Activated CD8-positive, alpha-beta memory T cell treated with anti-CD3 and anti-CD28 coated beads for 24 hours (primary cell): ENCODE data around the gene GDF15.
A peak's percentile ranks its signal among the peaks of the same experiment; 100 is the strongest.
"Not testable (repeated sequence)": the region's sequence is repeated elsewhere in the genome, so short reads cannot be mapped to it uniquely, and the experiment has no call there.

Experiments used
- DNase-seq: peaks from one replicate; pipeline ENCODE4 v3.0.0-alpha.2; 2020

Gene GDF15, protein sequence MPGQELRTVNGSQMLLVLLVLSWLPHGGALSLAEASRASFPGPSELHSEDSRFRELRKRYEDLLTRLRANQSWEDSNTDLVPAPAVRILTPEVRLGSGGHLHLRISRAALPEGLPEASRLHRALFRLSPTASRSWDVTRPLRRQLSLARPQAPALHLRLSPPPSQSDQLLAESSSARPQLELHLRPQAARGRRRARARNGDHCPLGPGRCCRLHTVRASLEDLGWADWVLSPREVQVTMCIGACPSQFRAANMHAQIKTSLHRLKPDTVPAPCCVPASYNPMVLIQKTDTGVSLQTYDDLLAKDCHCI

DNA sequence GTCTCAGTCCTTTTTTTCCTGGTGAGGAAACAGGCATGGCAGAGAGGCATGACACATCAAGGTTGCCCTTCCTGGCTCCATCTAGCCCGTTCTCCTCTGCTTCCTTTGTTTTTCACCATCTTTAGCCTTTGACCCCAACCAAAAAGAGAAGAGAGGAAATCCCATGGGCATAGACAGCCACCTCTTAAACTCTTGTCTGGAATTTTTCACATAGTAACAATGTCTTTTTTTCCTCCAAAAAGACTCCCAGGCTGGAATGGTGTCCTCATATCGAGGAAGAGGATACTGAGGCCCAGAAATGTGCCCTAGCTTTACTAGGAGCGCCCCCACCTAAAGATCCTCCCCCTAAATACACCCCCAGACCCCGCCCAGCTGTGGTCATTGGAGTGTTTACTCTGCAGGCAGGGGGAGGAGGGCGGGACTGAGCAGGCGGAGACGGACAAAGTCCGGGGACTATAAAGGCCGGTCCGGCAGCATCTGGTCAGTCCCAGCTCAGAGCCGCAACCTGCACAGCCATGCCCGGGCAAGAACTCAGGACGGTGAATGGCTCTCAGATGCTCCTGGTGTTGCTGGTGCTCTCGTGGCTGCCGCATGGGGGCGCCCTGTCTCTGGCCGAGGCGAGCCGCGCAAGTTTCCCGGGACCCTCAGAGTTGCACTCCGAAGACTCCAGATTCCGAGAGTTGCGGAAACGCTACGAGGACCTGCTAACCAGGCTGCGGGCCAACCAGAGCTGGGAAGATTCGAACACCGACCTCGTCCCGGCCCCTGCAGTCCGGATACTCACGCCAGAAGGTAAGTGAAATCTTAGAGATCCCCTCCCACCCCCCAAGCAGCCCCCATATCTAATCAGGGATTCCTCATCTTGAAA lies at the start of gene GDF15:
GDF15 (plus strand) TSS at position 484 of the 868 bp plus-strand sequence; CDS start at position 516, 32 bp downstream.
- peak; percentile 63 for DNase-seq

DNA sequence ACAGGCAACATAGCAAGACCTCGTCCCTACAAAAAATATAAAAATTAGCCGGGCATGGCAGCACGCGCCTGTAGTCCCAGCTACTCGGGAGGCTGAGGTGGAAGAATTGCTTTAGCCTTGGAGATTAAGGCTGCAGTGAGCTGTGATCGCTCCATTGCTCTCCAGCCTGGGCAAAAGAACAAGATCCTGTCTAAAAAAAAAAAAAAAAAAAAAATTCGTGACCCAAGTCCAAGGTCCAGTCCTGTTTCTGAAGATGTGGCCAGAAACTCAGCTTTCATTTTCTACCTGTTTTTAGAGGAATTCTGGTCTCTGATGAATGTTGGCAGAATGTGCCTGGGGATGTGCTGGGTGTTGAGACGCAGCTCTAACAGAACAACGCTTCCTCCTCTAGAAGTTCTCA lies 47.4 kb upstream of the GDF15 start:
- no peak for DNase-seq

DNA sequence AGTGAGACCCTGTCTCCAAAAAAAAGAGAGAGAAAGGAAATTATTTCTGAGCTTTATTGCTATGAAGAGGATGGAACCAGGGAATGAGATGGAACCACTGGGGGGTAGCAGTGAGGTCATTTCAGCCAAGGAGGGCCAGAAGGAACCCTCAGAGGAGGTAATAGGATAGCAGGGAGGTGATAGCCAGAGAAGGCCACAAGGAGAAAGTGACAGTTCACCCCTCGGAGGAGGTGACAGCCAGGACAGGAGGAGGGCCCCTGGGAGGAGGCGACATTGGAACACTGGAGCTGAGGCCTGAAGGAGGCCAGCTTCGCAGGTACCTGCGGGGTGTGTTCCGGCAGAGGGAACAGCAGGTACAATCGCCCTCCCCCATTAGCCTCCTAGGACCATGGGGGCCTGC lies 46.2 kb upstream of the GDF15 start:
- DNase-seq: peak; percentile 59

DNA sequence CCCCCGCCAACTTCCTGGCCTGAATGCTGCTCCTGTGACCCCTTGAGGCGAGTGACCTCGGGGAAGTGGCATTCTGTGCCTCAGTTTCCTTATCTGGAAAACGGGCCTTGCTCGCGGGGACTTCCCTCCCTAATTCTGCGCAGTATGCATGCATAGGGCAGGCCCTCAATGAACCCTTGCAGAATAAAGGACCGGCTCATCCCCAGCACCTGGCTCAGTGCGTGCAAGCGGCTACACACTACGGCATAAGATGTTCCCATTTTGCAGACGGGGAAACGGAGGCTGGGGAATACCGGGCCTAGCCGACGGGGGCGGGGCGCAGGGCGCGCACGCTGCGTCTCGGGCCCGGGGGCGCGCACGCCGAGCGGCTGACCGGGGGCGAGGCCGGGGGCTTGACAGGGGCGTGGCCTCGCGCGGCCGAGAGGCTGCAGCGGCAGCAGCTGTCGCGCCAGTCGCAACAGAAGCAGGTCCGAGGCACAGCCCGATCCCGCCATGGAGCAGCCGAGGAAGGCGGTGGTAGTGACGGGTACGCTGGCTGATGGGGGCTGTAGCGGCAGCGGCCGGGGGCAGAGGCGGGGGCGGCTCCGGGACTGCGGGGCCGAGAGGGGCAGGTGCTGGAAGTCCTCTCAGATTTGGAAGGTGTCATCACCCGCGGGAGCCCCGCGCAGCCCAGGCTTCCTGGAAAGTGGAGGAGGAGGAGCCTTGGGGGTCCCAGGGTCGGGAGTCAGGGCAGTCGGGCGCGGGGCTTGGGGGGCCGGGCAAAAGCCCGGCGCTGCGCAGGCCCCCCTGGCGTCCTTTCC lies 45.6 kb upstream of the GDF15 start, which contains the start of gene PGPEP1:
PGPEP1 (plus strand) TSS at position 409 of the 800 bp plus-strand sequence; CDS start at position 493, 84 bp downstream.
- DNase-seq: peak; percentile 90

DNA sequence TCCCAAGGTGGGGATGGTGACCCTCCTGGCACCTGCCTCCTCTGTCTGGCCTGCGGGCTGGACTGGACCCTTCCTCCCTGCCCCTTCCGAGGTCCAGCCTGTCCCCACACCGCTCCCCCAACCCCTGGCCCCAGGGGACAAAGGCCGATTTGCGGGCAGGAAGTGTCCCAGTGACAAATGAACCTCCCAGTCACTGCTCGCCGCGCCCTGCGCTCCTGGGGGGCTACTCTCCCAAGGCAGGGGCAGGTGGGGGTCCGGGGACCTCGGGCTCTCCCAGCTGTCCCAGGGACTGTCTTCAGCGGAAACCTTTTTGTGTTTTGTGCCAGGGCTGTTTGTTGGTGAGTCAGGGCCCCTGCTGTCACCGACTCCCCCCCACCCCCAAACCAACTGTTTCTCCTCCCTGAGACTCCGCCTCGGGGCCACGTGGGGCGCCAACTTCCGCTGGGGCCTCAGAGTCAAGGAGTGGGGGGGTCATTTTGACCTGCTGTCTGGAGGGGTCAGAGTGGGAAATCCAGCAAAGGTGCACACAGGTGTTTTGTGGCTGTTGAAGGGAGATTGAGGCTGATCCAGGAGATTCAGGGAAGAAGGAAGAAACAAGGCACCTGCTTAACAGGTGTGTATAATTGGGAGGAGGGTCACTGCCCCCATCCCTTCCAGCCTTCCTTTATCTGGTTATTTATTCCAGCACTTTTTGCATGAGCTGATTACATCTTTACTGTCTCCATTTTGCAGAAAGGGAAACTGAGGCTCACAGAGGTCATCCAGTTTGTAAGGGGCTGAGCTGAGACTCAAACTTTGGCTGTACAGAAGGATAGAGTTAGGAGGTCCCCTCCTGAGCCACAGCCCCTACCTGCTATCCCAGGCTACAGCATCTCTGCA lies 44.7 kb upstream of the GDF15 start:
- DNase-seq: peak; percentile 84

DNA sequence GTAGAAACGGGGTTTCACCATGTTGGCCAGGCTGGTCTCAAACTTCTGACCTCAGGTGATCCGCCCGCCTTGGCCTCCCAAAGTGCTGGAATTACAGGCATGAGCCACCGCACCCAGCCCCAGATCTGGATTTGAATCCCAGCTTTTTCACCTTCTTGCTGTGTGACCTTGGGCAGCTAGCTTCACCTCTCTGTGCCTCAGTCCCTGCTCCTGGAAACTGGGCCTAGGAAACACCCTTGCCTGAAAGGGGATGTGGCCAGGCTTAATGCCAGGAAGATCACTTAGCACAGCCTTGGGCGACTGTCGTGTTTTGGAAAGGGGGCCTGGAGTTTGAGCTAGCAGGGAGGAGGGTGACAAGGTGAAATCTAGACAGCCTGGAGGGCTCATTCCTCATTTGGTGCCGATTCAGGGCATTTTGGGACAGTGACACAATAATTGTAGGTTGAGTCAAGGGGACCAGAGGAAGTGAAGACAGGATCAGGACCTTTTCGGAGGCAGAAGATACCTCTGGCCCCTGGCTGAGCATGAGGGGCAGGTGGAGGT lies 43.8 kb upstream of the GDF15 start:
- DNase-seq: no peak

DNA sequence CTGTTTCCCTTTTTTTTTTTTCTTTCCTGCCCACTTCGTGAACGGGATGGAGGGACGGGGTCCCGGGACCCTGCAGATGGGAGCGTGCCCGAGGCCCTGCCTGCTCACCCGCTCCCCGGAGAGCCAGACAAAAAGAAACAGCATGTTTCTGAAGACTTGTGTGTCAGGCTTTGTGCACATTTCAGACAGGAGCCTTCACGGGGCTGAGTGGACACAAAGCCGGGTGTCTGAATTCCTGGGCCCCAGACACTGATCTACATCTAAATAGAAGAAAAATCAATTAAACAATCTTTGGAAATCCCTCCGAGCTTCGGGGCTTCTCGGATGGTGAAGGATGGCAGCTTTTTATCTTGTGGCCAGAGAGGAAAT lies 41.4 kb upstream of the GDF15 start:
- no peak for DNase-seq

DNA sequence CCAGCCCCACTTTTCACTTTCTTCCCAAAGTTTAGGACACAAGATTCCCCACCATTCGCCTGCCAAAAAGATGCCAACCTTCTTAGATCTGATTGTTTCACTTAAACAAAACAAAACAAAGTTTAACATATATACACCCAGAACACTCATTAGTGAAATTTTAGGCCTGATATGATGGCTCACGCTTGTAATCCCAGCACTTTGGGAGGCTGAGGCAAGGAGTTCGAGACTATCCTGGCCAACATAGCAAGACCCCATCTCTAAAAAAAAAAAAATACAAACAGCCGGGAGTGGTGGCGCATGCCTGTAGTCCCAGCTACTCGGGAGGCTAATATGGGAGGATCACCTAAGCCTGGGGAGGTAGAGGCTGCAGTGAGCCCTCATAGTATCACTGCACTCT lies 40.7 kb upstream of the GDF15 start:
- DNase-seq: no peak

DNA sequence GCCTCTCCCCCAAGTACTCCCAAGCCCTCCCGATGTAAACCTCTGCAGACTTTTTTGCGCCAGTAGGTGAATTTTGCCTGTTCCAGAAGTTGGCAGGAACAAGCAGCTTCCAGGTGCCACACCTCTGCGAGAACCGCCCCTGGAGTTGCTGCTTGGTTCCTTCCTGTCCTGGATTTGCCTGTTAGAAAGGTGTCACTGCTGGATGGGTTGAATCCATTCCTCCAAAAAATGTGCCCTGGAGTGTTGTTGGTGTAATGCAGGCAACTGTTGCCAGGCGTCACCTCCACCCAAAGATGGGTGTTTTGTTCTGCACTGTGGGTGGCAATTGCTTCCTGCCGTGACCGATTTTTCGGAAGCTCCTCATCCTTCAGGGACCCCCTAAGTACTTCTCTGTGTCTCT lies 39.9 kb upstream of the GDF15 start:
- no peak for DNase-seq

DNA sequence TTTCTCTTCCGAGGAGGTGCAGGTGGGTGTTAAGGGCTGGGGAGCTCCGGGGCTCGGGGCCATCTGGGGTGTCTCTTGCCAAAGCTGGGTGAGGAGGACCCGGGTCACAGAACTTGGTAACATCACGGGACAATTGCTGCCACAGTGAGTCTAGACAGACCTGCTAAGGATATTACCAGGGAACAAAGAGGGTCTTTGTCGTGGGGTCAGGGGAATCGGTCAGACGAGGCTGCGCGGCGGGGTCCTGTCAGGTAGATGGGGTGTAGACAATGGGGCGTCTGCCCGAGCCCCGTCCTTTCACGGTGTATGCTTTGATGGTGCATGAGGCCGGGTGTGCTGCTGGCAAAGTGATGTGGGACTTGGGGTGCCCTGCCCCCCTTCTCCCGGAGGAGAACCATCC lies 37.8 kb upstream of the GDF15 start:
- DNase-seq: no peak

DNA sequence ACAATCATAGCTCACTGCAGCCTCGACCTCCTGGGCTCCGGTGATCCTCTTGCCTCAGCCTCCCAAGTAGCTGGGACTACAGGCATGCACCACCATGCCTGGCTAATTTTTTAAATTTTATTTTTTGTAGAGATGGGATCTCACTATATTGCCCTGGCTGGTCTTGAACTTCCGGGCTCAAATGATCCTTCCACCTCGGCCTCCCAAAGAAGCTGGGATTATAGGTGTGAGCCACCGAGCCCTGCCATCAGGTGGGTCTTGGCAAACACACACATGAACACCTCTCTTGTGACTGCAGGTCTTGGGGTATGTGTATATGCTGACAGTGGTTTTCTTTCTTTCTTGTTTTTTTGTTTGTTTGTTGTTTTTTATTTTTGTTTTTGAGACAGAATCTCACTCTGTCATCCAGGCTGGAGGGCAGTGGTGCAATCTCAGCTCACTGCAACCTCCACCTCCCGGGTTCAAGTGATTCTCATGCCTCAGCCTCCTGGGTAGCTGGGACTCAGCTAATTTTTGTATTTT lies 37.1 kb upstream of the GDF15 start:
- not testable (repeated sequence) for DNase-seq

DNA sequence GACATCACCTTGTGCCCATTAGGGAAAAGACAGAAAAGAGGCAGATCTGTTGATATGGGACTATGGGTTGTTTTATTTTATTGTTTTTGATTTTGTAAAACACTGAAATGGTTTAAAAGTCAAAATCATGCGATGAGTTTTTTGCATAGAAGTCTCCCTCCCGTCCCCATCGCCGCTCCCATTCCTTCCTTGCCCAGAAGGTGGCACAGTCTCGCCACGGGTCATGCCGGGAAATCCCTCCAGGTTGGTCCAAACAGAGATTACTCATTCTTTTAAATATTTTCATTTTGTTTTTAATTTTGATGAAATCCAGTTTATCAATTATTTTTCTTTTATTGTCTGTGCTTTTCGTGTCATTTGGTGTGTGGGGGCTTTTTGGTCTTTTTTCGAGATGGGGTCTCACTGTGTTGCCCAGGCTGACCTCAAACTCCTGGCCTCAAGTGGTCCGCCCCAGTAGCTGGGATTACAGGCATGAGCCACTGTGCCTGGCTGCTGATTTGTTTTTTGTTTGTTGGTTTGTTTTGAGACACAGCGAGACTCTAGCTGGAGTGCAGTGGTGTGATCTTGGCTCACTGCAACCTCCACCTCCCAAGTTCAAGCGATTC lies 36.3 kb upstream of the GDF15 start:
- no peak for DNase-seq

DNA sequence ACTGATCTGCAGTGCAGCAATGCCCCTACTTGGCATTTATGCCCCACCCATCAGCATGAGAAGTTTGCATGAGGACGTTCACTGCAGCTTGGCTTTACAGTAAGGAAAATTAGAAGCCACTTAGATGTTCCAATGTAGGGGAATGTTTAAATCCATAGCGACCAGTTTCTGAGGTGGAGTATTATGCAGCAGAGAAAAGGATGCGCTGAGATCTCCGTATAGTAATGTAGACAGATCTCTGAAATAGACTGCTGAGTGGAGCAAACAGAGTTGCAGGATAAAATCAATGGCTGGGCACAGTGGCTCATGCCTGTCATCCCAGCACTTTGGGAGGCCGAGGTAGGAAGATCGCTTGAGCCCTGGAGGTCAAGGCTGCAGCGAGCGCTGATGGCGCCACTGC lies 35.5 kb upstream of the GDF15 start:
- no peak for DNase-seq

DNA sequence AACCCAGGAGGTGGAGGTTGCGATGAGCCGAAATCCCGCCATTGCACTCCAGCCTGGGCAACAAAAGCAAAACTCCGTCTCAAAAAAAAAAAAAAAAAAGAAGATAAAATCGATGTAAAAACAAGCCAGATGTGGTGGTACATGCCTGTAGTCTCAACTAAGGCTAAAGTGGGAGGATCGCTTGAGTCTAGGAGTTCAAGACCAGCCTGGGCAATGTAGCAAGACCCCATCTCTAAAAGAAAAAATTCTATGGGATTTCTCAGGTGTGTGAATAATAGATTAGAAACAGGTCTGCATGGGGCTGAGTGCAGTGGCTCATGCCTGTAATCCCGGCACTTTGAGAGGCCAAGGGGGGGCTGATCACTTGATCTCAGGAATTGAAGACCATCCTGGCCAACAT lies 34.4 kb upstream of the GDF15 start:
- DNase-seq: no peak

DNA sequence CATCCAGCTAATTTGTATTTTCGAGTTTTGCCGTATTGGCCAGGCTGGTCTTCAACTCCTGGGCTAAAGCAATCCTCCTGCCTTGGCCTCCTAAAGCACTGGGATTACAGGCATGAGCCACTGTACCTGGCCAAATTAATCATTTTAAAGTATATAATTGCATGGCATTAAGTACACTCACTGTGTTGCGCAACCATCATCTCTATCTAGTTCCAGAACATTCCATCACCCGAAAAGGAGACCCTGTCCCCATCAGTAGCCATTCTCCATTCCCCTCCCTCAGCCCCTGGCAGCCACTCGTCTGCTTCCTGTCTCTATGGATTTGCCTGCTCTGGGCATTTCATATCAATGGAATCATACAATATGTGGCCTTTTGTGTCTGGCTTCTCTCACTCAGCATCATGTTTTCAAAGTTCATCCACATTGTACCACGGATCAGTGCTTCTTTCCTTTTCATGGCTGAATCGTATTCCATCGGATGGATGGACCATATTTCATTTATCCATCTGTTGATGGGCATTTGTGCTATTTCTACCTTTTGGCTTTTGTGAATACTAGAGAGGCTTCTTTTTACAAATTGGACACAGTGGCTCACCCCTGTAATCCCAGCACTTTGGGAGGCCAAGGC lies 32.5 kb upstream of the GDF15 start:
- DNase-seq: no peak

DNA sequence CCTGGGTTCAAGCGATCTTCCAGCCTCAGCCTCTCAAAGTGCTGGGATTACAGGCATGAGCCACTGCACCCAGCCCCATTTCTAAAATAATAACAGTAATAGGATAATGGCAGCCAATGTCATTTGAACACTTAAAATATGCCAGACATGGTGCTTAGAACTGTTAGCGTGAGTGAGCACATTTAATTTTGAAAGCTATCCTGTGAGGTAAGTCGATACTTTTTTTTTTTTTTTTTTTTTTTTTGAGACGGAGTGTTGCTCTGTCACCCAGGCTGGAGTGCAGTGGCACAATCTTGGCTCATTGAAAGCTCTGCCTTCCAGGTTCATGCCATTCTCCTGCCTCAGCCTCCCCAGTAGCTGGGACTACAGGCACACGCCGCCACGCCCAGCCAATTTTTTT lies 31.2 kb upstream of the GDF15 start:
- not testable (repeated sequence) for DNase-seq

DNA sequence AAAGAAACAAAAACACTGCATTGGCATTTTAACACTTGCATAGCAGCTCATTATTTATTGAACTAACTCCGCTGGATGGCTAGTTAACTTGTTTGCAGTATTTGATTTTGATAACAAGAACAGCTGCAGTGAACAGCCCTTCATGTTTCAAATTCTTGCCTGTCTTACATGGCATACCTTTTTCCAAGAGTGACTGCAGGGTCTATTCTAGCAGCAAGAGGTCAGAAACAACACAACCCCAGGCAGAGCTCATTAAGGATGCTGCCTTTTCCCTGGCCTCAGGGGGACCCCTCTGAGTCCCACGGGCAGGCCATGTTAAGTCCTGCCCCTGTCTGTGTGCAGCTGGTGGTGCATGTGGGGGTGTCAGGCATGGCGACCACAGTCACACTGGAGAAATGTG lies 28.9 kb upstream of the GDF15 start:
- no peak for DNase-seq

DNA sequence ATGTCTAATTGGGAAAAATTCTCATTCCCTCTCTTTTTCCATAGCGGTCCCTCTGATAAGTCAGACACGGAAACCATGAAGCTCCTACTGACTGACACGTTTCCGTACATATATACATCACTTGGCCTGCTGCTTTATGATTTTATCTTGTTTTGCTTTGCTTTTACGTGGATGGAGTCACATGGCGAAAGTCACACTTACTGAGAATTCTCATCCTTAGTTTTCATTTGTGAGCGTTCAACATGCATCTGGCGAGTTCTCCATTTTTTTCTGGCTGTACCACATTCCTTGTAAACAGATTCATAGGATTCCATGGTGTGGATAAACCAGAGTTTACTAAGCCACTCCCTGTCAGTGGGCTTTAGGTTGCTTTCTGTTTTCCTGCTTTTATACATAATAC lies 24.3 kb upstream of the GDF15 start:
- DNase-seq: no peak

DNA sequence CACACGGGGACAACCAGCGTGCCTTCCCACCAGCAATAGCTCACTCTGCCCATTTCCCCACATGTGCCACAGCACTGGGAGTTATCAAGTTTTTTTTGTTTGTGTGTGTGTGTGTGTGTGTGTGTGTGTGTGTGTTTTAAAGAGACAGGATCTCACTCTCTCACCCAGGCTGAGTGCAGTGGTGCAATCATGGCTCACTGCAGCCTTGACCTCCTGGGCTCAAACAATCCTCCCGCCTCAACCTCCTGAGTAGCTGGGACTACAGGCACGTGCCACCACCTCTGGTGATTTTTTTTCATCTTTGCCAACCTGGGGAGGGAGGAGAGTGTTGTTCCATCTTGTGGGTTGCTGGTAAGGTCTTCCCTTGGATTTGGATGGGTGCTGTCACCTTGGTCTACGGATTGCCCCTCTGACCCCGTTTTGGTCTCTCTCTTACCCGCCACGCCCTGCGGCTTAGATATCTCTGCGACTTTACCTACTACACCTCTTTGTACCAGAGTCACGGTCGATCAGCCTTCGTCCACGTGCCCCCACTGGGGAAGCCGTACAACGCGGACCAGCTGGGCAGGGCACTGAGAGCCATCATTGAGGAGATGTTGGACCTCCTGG lies 22.9 kb upstream of the GDF15 start:
- no peak for DNase-seq

DNA sequence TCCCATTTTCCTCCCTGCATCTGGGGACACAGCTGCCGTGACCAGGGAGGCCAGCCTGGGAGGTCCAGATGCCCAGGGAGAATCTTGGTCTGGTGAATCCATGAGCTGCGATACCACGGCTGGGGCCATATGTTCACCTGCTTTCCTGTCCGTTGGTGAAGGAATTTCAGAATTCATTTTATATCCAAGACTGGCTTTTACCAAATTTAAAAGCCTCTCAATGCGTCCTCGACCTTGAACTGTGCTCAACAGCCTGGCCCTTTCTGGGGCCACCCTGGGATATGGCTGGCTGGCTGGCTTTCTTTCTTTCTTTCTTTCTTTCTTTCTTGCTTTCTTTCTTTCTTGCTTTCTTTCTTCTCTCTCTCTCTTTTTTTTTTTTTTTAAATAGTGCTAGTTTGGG lies 22.2 kb upstream of the GDF15 start:
- no peak for DNase-seq
